H1 (cell line): ENCODE data around the gene RPIA. TPM values are rescaled to one million over a fixed set of nuclear protein-coding genes. Genes with fewer than 3 reads are reported as not detected.

Experiments used
- CTCF ChIA-PET: fragments of 300-600 bp; sonication (Branson Sonifier 250); formaldehyde crosslinking; loops from one replicate; lab custom pipeline; 2021; ENCODE audit not compliant: partially characterized antibody; lab: Charles Lee
- POLR2A ChIA-PET: fragments of 300-600 bp; sonication (Branson Sonifier 250); formaldehyde crosslinking; loops from one replicate; lab custom pipeline; 2021; ENCODE audit warnings: inconsistent platforms; ENCODE audit not compliant: partially characterized antibody; lab: Charles Lee
- DNase-seq, 2 experiments: peaks; one replicate each; pipeline versions ENCODE4 v3.0.0 to v3.0.0-alpha.2; 2010 to 2022; ENCODE audit warnings: low spot score in 2 of 2, low read depth in 1 of 2, mixed read lengths in 1 of 2
- FAIRE-seq: peaks from 2 replicates; lab custom pipeline; 2011; peaks lifted over from hg19 to GRCh38; lab: Jason Lieb, UNC
- H2AFZ ChIP-seq: 2 replicates; pipeline ENCODE4 v1.8.1; 2012; ENCODE audit warnings: low read length, inconsistent platforms
- H2AK5ac ChIP-seq: 2 replicates; pipeline ENCODE4 v1.6.1; 2013; ENCODE audit warnings: low read depth, low read length
- H2BK120ac ChIP-seq: replicated peaks from 2 replicates; pipeline ENCODE3; 2013; ENCODE audit warnings: low read depth, low read length, inconsistent platforms
- H2BK12ac ChIP-seq: 2 replicates; pipeline ENCODE4 v1.6.1; 2013; ENCODE audit warnings: low read depth, low read length
- H2BK15ac ChIP-seq: 2 replicates; pipeline ENCODE4 v1.6.1; 2013; ENCODE audit warnings: low read length
- H2BK20ac ChIP-seq: 2 replicates; pipeline ENCODE4 v1.6.1; 2013; ENCODE audit warnings: low read length
- H2BK5ac ChIP-seq: 2 replicates; pipeline ENCODE4 v1.6.1; 2013; ENCODE audit warnings: low read depth, low read length
- H3K14ac ChIP-seq: 2 replicates; pipeline ENCODE4 v1.6.1; 2013; ENCODE audit warnings: inconsistent platforms; ENCODE audit not compliant: insufficient read length
- H3K18ac ChIP-seq: 2 replicates; pipeline ENCODE4 v1.6.1; 2013; ENCODE audit warnings: low read length; ENCODE audit errors: extremely low read depth
- H3K23ac ChIP-seq: 2 replicates; pipeline ENCODE4 v1.6.1; 2013; ENCODE audit warnings: inconsistent platforms; ENCODE audit not compliant: insufficient read length
- H3K23me2 ChIP-seq: 2 replicates; pipeline ENCODE4 v1.6.1; 2013; ENCODE audit warnings: low read depth, low read length
- H3K27ac ChIP-seq: 2 replicates; pipeline ENCODE4 v1.6.1; 2011; ENCODE audit warnings: low read depth, low read length, inconsistent platforms
- H3K27me3 ChIP-seq, 4 experiments: replicated peaks in 1 of 4; 1 replicate in 1 of 4; 2 replicates in 3 of 4; pipeline versions ENCODE4 v1.6.1 to v1.8.1; 2011 to 2013; ENCODE audit warnings: low read length in 3 of 4, mild to moderate bottlenecking in 3 of 4, inconsistent platforms in 2 of 4, mixed read lengths in 2 of 4, moderate library complexity in 1 of 4; ENCODE audit not compliant: control insufficient read depth in 3 of 4, insufficient read depth in 3 of 4; ENCODE audit errors: extremely low read depth in 1 of 4
- H3K36me3 ChIP-seq, 4 experiments: 2 replicates each; pipeline versions ENCODE4 v1.6.1 to v1.8.1; 2011 to 2013; ENCODE audit warnings: mild to moderate bottlenecking in 4 of 4, low read length in 3 of 4, moderate library complexity in 2 of 4, control low read depth in 1 of 4, inconsistent platforms in 1 of 4; ENCODE audit not compliant: insufficient read depth in 4 of 4, control insufficient read depth in 2 of 4
- H3K4ac ChIP-seq: replicated peaks from 2 replicates; pipeline ENCODE3; 2013; ENCODE audit warnings: low read length, low read depth, mixed read lengths, inconsistent platforms; ENCODE audit not compliant: insufficient read length
- H3K4me1 ChIP-seq, 4 experiments: replicated peaks in 1 of 4; 1 replicate in 1 of 4; 2 replicates in 3 of 4; pipeline versions ENCODE4 v1.6.1 to v1.8.1; 2011 to 2013; ENCODE audit warnings: low read length in 3 of 4, inconsistent platforms in 2 of 4, mixed read lengths in 1 of 4; ENCODE audit not compliant: insufficient read depth in 4 of 4, control insufficient read depth in 3 of 4
- H3K4me2 ChIP-seq, 2 experiments: 2 replicates each; pipeline versions ENCODE4 v1.6.1 to v1.8.1; 2011 to 2013; ENCODE audit warnings: low read depth in 2 of 2, low read length in 2 of 2, control low read depth in 1 of 2, inconsistent platforms in 1 of 2, mild to moderate bottlenecking in 1 of 2; ENCODE audit not compliant: insufficient read depth in 1 of 2
- H3K4me3 ChIP-seq, 4 experiments: fragments of 200-600, 300-600 bp in 1 of 4; sonication (generic), shearing (Covaris generic), sonication (Bioruptor Twin) in 1 of 4; 2 replicates each; pipeline versions ENCODE4 v1.5.1 to v1.8.1; 2011 to 2016; ENCODE audit warnings: low read length in 4 of 4, low read depth in 3 of 4, control low read depth in 2 of 4, inconsistent platforms in 2 of 4, mild to moderate bottlenecking in 2 of 4, mixed read lengths in 1 of 4, moderate library complexity in 1 of 4; ENCODE audit not compliant: insufficient read depth in 2 of 4; ENCODE audit errors: extremely low read depth in 1 of 4
- H3K56ac ChIP-seq: replicated peaks from 2 replicates; pipeline ENCODE3; 2013; ENCODE audit warnings: low read depth, mild to moderate bottlenecking, mixed read lengths, low read length, inconsistent platforms; ENCODE audit not compliant: insufficient read length
- H3K79me1 ChIP-seq: 2 replicates; pipeline ENCODE4 v1.6.1; 2013; ENCODE audit warnings: low read depth, low read length, control low read depth
- H3K79me2 ChIP-seq, 2 experiments: 2 replicates each; pipeline versions ENCODE4 v1.6.1 to v1.8.1; 2012 to 2013; ENCODE audit warnings: low read length in 2 of 2, mild to moderate bottlenecking in 2 of 2, inconsistent platforms in 1 of 2; ENCODE audit not compliant: insufficient read depth in 2 of 2, control insufficient read depth in 1 of 2
- H3K9ac ChIP-seq, 4 experiments: replicated peaks in 1 of 4; 1 replicate in 1 of 4; 2 replicates in 3 of 4; pipeline versions ENCODE4 v1.6.1 to v1.8.1; 2011 to 2013; ENCODE audit warnings: low read depth in 3 of 4, low read length in 3 of 4, control low read depth in 2 of 4, mild to moderate bottlenecking in 2 of 4, moderate library complexity in 2 of 4, inconsistent platforms in 1 of 4; ENCODE audit errors: extremely low read depth in 1 of 4
- H3K9me3 ChIP-seq, 2 experiments: 2 replicates each; pipeline versions ENCODE4 v1.6.1 to v1.8.1; 2012 to 2013; ENCODE audit warnings: mild to moderate bottlenecking in 2 of 2, moderate library complexity in 2 of 2, control low read depth in 1 of 2, inconsistent platforms in 1 of 2, low read depth in 1 of 2, low read length in 1 of 2, mixed read lengths in 1 of 2; ENCODE audit not compliant: insufficient read depth in 2 of 2
- H4K20me1 ChIP-seq, 2 experiments: replicated peaks in 1 of 2; 2 replicates each; pipeline versions ENCODE3 to v1.8.1; 2011 to 2013; ENCODE audit warnings: inconsistent platforms in 2 of 2, low read length in 2 of 2, mild to moderate bottlenecking in 1 of 2; ENCODE audit not compliant: insufficient read depth in 2 of 2, control insufficient read depth in 1 of 2
- H4K5ac ChIP-seq: 2 replicates; pipeline ENCODE4 v1.6.1; 2013; ENCODE audit warnings: low read length, low read depth, mixed read lengths, inconsistent platforms; ENCODE audit not compliant: insufficient read length
- H4K8ac ChIP-seq: 2 replicates; pipeline ENCODE4 v1.8.0; 2013; ENCODE audit warnings: mild to moderate bottlenecking, moderate library complexity, low read length, inconsistent platforms; ENCODE audit not compliant: insufficient read depth; ENCODE audit errors: extremely low read depth
- H4K91ac ChIP-seq: replicated peaks from 2 replicates; pipeline ENCODE3; 2013; ENCODE audit warnings: low read length, mixed read lengths, inconsistent platforms; ENCODE audit not compliant: insufficient read length
- ASH2L ChIP-seq: fragments of 200-600, 300-600 bp; sonication (generic); IDR thresholded peaks from one replicate; pipeline ENCODE4 v1.7.1; 2017; ENCODE audit warnings: low read length
- CHD1 ChIP-seq: IDR thresholded peaks from 2 replicates; pipeline ENCODE4 v1.6.1; 2012; ENCODE audit warnings: low read depth, low read length, improper control_type of control experiment
- CTBP2 ChIP-seq: IDR thresholded peaks from 2 replicates; pipeline ENCODE4 v1.7.0; 2011; ENCODE audit warnings: borderline replicate concordance, mild to moderate bottlenecking, moderate library complexity, mixed read lengths, low read length; ENCODE audit not compliant: insufficient read depth, insufficient read length
- EZH2 ChIP-seq: fragments of 200-600 bp; sonication (generic); IDR thresholded peaks from 2 replicates; pipeline ENCODE4 v1.7.1; 2012; ENCODE audit warnings: low read depth, mild to moderate bottlenecking, moderate library complexity, low read length, inconsistent platforms; ENCODE audit not compliant: severe bottlenecking
- JUND ChIP-seq: IDR thresholded peaks from 2 replicates; pipeline ENCODE4 v1.6.1; 2011; ENCODE audit warnings: mild to moderate bottlenecking, improper control_type of control experiment, low read length
- NANOG ChIP-seq: IDR thresholded peaks from 2 replicates; pipeline ENCODE4 v1.6.1; 2011; ENCODE audit warnings: low read length, low read depth, mild to moderate bottlenecking, inconsistent platforms; ENCODE audit not compliant: insufficient read depth, poor library complexity, severe bottlenecking
- POLR2A ChIP-seq, 2 experiments: IDR thresholded peaks; 1 replicate in 1 of 2; 2 replicates in 1 of 2; pipeline ENCODE4 v1.6.1; 2011; ENCODE audit warnings: low read depth in 2 of 2, low read length in 2 of 2, mild to moderate bottlenecking in 2 of 2; ENCODE audit errors: control extremely low read depth in 1 of 2
- POU5F1 ChIP-seq: IDR thresholded peaks from 2 replicates; pipeline ENCODE4 v1.6.1; 2011; ENCODE audit warnings: low read depth, mild to moderate bottlenecking, low read length, moderate library complexity
- SP2 ChIP-seq: IDR thresholded peaks from 2 replicates; pipeline ENCODE4 v1.6.1; 2012; ENCODE audit warnings: mild to moderate bottlenecking, low read length, inconsistent platforms
- WGBS, 2 experiments: shearing (Covaris generic) in 1 of 2; methylation state at CpG; one replicate each; pipeline versions ENCODE4 v1.1.6 to v1.1.7; 2013 to 2015; ENCODE audit warnings: low lambda C conversion rate in 2 of 2, mixed read lengths in 2 of 2, inconsistent platforms in 1 of 2, low coverage in 1 of 2, missing lambda C conversion rate in 1 of 2; ENCODE audit not compliant: insufficient replicate concordance in 2 of 2, insufficient coverage in 1 of 2, insufficient read length in 1 of 2; ENCODE audit errors: extremely low coverage in 1 of 2, missing lambda C conversion rate in 1 of 2; 5-methylcytosine and 5-hydroxymethylcytosine counted together
- polyA plus RNA-seq, 7 experiments: library from polyadenylated mRNA; depleted of rRNA in 3 of 7; stranded (reverse) in 5 of 7; unstranded in 2 of 7; fragments of >200 nt in 5 of 7; fragments of 200-250 nt in 2 of 7; gene quantifications; 1 replicate in 5 of 7; 2 replicates in 1 of 7; 4 replicates in 1 of 7; pipeline versions ENCODE4 v1.2.1 to v1.2.3, GENCODE V29; 2011 to 2013; ENCODE audit warnings: missing spikeins in 2 of 7, mixed read lengths in 2 of 7
- total RNA-seq: library from RNA; stranded (reverse); fragmentation: NEBNext Ultra II Directional; extraction: Animal tissue kit (Norgen Biotek cat#: 25700); gene quantifications from 2 replicates; pipeline ENCODE4 v1.2.1, GENCODE V29; 2021

The RPIA gene
- total and polyA plus RNA-seq, 2 of the 8 experiments (the other 6 are each of a cell fraction or from before 2014, with no cell fraction given), result 13.1 to 24.0 TPM

GRCh38 chr2:88657131-88657530, 34.3 kb upstream of the RPIA start:
- FAIRE-seq (no peak), DNase-seq (no peak)
- Histone ChIP-seq H4K8ac (no peak overlapping the region), H3K4me1 (peaks cover 0 to 15% (median 7%) of the 10 kb centered on the region in 4 experiments; a peak in 5 of 7 replicates), H3K9me3 (no peaks in the 10 kb centered on the region), H4K91ac (no peak overlapping the region), H2BK120ac (no peak overlapping the region), H3K79me1 (no peaks in the 10 kb centered on the region), H3K4me3 (no peak overlapping the region), H2BK20ac (no peak overlapping the region), H3K4ac (no peak overlapping the region), H3K27me3 (no peaks in the 10 kb centered on the region), H2BK12ac (no peak overlapping the region), H3K36me3 (no peaks in the 10 kb centered on the region), H3K56ac (no peak overlapping the region), H2AFZ (no peak overlapping the region), H3K79me2 (no peaks in the 10 kb centered on the region), H2BK15ac (no peak overlapping the region), H3K14ac (no peak overlapping the region), H3K4me2 (no peak overlapping the region), H3K18ac (no peak overlapping the region), H3K23ac (no peak overlapping the region), H2BK5ac (no peak overlapping the region), H4K5ac (no peak overlapping the region), H2AK5ac (no peak overlapping the region), H3K27ac (no peak overlapping the region), H3K9ac (no peak overlapping the region), H3K23me2 (no peaks in the 10 kb centered on the region), H4K20me1 (no peaks in the 10 kb centered on the region)
- TF ChIP-seq EZH2 (no peak), ASH2L (no peak), CHD1 (no peak), JUND (no peak), CTBP2 (no peak), NANOG (no peak), POLR2A (IDR thresholded peaks at IDR 0.05; ENCODE audit: control extremely low read depth in 1 of 2, low read depth in 2 of 2, low read length in 2 of 2) (no peak), SP2 (no peak), POU5F1 (no peak)
- 92% methylated on average over 2 of the region's 2 CpGs; no CpG with 5 or more reads in 1 of the 2 experiments for WGBS, 2 experiments
- ChIA-PET CTCF (interaction anchor here (1.1 to 9.7 kb wide), 7 partner anchors 10 to 469 kb away, joined by 3 to 102 read pairs (median 4); no protein-coding TSS in a partner anchor), POLR2A (no interaction called here)
